ENCODE data around the gene ADCY6. TPM values are rescaled to one million over a fixed set of nuclear protein-coding genes. Genes with fewer than 3 reads are reported as not detected.

Gene ADCY6
- total RNA-seq = 100 to 1,000 TPM in 2 of 3 donors, 10 to 100 TPM in 1; 91.6 to 207 (median 102) TPM
- long read RNA-seq, donor 1, partial matches to known transcripts = 46 of 72 reads
- long read RNA-seq, donor 1, other reads (novel, unspliced or antisense) = 26 of 72 reads
- long read RNA-seq, donor 2, partial matches to known transcripts = 1 of 10 reads
- long read RNA-seq, donor 2, other reads (novel, unspliced or antisense) = 9 of 10 reads

GRCh38 chr12:48788854-48789775, at the start of gene ADCY6:
Gene ADCY6, minus strand, starts transcription at chr12:48789089. Its CDS starts 5,655 bp downstream, at chr12:48783434.
- ATAC-seq (peak; percentile 89), DNase-seq (peak; percentile 86 to 88 (median 87))
- TF ChIP-seq CTCF (IDR thresholded peaks at IDR 0.05) = no peak
- Histone ChIP-seq H3K4me1 (ENCODE audit: low read depth) (peaks cover 30% of the 10 kb centered on the region), H3K36me3 (ENCODE audit: low read depth) (no peaks in the 10 kb centered on the region), H3K9me3 (no peaks in the 10 kb centered on the region), H3K4me3 (peak within 1 kb of the TSS; percentile 78)
- intact Hi-C loops (cut with DNase I, micrococcal nuclease) = no loop called here

GRCh38 chr12:48838048-48838447, 49.2 kb upstream of the ADCY6 start:
- ATAC-seq (no peak), DNase-seq (no peak)
- Histone ChIP-seq H3K4me1 (ENCODE audit: low read depth) (no peaks in the 10 kb centered on the region), H3K4me3 (no peak overlapping the region), H3K9me3 (no peaks in the 10 kb centered on the region), H3K36me3 (ENCODE audit: low read depth) (peaks cover 32% of the 10 kb centered on the region)
- no peak for TF ChIP-seq CTCF (IDR thresholded peaks at IDR 0.05)
- intact Hi-C loops (cut with DNase I, micrococcal nuclease) = no loop called here

GRCh38 chr12:48832321-48833060, 43.6 kb upstream of the ADCY6 start:
- H3K4me1 ChIP-seq (ENCODE audit: low read depth) = no peaks in the 10 kb centered on the region
- no peak overlapping the region for H3K4me3 ChIP-seq
- no peak for TF ChIP-seq CTCF (IDR thresholded peaks at IDR 0.05)
- H3K9me3 ChIP-seq = no peaks in the 10 kb centered on the region
- ATAC-seq (no peak), DNase-seq (no peak)
- H3K36me3 ChIP-seq (ENCODE audit: low read depth) = peaks cover 18% of the 10 kb centered on the region
- intact Hi-C loops (cut with DNase I, micrococcal nuclease) = no loop called here

- DNase-seq = no peak
- Histone ChIP-seq H3K36me3 (ENCODE audit: low read depth) (peaks cover 9% of the 10 kb centered on the region), H3K4me1 (ENCODE audit: low read depth) (no peaks in the 10 kb centered on the region), H3K9me3 (no peaks in the 10 kb centered on the region), H3K4me3 (no peak overlapping the region)
- ATAC-seq = no peak
- TF ChIP-seq CTCF (IDR thresholded peaks at IDR 0.05) = no peak
- intact Hi-C loops (cut with DNase I, micrococcal nuclease) = no loop called here
These were observed 42.4 kb upstream of the ADCY6 start for GRCh38 chr12:48831257-48831656.

- DNase-seq (no peak), ATAC-seq (no peak)
- no peak for TF ChIP-seq CTCF (IDR thresholded peaks at IDR 0.05)
- H3K9me3 ChIP-seq = no peaks in the 10 kb centered on the region
- no peaks in the 10 kb centered on the region for H3K4me1 ChIP-seq (ENCODE audit: low read depth)
- intact Hi-C loops (cut with DNase I, micrococcal nuclease) = no loop called here
- peaks cover 5% of the 10 kb centered on the region for H3K36me3 ChIP-seq (ENCODE audit: low read depth)
- H3K4me3 ChIP-seq = no peak overlapping the region
These were observed 40.1 kb upstream of the ADCY6 start for GRCh38 chr12:48828841-48829575.
